Suprapubic skin (tissue), 4 donors: ENCODE results near the gene AK2.

ENCODE experiments used
- POLR2A ChIP-seq, 2 donors: fragments of 450-650 bp; IDR thresholded peaks; one replicate each; pipeline ENCODE4 v1.6.1; 2017; ENCODE audit warnings: antibody characterized with exemption in 2 of 2, mild to moderate bottlenecking in 2 of 2, moderate library complexity in 2 of 2
- POLR2AphosphoS5 ChIP-seq, 3 donors: sonication (generic); formaldehyde crosslinking; IDR thresholded peaks; one replicate each; pipeline ENCODE4 v1.6.1; 2017; ENCODE audit warnings: antibody characterized with exemption in 3 of 3
- TF ChIP-seq, protein P1 (sequence below), 2 donors: fragments of 200-600 bp in 1 of 2; fragments of 450-650 bp in 1 of 2; sonication (generic) in 1 of 2; IDR thresholded peaks; one replicate each; pipeline ENCODE4 v1.5.1; 2016 to 2019; ENCODE audit warnings: antibody characterized with exemption in 2 of 2, mild to moderate bottlenecking in 1 of 2, moderate library complexity in 1 of 2

DNA sequence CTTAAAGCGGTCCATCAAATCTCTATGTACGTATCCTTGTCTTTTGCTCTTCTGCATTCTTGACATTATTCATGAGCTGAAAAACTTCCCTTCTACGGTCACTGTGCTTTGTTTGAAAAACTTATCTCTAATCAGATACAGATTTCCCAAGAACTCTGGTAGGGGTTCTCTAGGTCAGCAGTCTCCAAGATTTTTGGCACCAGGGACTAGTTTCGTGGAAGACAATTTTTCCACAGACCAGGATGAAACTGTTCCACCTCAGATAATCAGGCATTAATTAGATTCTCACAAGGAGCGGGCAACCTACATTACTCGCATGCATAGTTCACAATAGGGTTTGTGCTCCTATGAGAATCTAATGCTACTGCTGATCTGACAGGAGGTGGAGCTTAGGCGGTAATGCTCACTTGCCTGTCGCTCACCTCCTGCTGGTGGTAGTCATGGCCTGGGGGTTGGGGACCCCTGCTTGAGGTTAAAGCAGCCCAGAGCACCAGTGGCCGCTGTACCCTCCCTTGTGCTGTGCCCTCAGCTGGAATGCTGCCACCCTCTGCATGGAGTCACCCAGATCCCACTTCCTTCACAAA lies 30.8 kb downstream of the AK2 start:
- TF ChIP-seq, protein P1, sequence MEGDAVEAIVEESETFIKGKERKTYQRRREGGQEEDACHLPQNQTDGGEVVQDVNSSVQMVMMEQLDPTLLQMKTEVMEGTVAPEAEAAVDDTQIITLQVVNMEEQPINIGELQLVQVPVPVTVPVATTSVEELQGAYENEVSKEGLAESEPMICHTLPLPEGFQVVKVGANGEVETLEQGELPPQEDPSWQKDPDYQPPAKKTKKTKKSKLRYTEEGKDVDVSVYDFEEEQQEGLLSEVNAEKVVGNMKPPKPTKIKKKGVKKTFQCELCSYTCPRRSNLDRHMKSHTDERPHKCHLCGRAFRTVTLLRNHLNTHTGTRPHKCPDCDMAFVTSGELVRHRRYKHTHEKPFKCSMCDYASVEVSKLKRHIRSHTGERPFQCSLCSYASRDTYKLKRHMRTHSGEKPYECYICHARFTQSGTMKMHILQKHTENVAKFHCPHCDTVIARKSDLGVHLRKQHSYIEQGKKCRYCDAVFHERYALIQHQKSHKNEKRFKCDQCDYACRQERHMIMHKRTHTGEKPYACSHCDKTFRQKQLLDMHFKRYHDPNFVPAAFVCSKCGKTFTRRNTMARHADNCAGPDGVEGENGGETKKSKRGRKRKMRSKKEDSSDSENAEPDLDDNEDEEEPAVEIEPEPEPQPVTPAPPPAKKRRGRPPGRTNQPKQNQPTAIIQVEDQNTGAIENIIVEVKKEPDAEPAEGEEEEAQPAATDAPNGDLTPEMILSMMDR (IDR thresholded peaks at IDR 0.05) = no peak
- TF ChIP-seq POLR2AphosphoS5 (IDR thresholded peaks at IDR 0.05) (no peak), POLR2A (IDR thresholded peaks at IDR 0.05) (no peak)
